HCT116 (cell line): ENCODE data around the gene AKT1. TPM values are rescaled to one million over a fixed set of nuclear protein-coding genes. Genes with fewer than 3 reads are reported as not detected.
A peak's percentile ranks its signal among the peaks of the same experiment; 100 is the strongest.

Experiments used
- ATAC-seq: fragments of 200-7000 bp; cut with Tn5 transposase; 2 replicates; pipeline ENCODE4 v1.9.1; 2020; ENCODE audit warnings: mild to moderate bottlenecking, moderate library complexity
- BruUV-seq: library from RNA; stranded (reverse); fragments of 400-500 nt; replicated peaks from 2 replicates; lab custom pipeline; 2021; lab: Mats Ljungman, UMichigan
- CTCF ChIA-PET: fragments of 300-600 bp; sonication (Branson Sonifier 250); formaldehyde crosslinking; loops from one replicate; lab custom pipeline; 2021; ENCODE audit warnings: antibody characterized with exemption; lab: Charles Lee
- POLR2A ChIA-PET: fragments of 300-600, 350-600 bp; sonication (Branson Sonifier 250); formaldehyde crosslinking; loops from one replicate; lab custom pipeline; 2021; ENCODE audit warnings: antibody characterized with exemption; lab: Charles Lee
- RAD21 ChIA-PET, 2 experiments: fragments of 300-600 bp; sonication (Branson Sonifier 250); formaldehyde crosslinking; loops; one replicate each; lab custom pipeline; 2023; ENCODE audit warnings: low total read pairs in 2 of 2; ENCODE audit not compliant: uncharacterized antibody in 2 of 2, unreplicated experiment in 2 of 2, low non-redundant PET in 1 of 2; lab: Charles Lee
- DNase-seq: peaks from one replicate; pipeline ENCODE4 v3.0.0-alpha.2; 2010; ENCODE audit warnings: low read depth, low spot score
- H2AFZ ChIP-seq: fragments of 200-600 bp; shearing (Covaris generic), sonication (generic); 2 replicates; pipeline ENCODE4 v1.6.1; 2017; ENCODE audit warnings: low read depth, mixed run types, mixed read lengths, antibody characterized with exemption, low read length; ENCODE audit not compliant: poor library complexity, severe bottlenecking
- H3K27ac ChIP-seq: 2 replicates; pipeline ENCODE4 v1.5.1; 2012; ENCODE audit warnings: low read depth, low read length
- H3K27me3 ChIP-seq: fragments of 200-600 bp; sonication (generic); 2 replicates; pipeline ENCODE4 v1.6.1; 2016; ENCODE audit warnings: mixed run types, low read length, mixed read lengths; ENCODE audit not compliant: insufficient read depth
- H3K36me3 ChIP-seq, 2 experiments: fragments of 200-500 bp in 1 of 2; fragments of 200-600 bp in 1 of 2; sonication (Bioruptor generic) in 1 of 2; sonication (generic) in 1 of 2; 2 replicates each; pipeline versions ENCODE4 v1.5.1 to v1.6.1; 2014 to 2016; ENCODE audit warnings: low read length in 2 of 2, inconsistent platforms in 1 of 2, mixed read lengths in 1 of 2, mixed run types in 1 of 2; ENCODE audit not compliant: insufficient read depth in 2 of 2, control insufficient read depth in 1 of 2
- H3K4me1 ChIP-seq, 2 experiments: fragments of 200-600 bp in 1 of 2; sonication (generic) in 1 of 2; 2 replicates each; pipeline versions ENCODE4 v1.5.1 to v1.6.1; 2012 to 2017; ENCODE audit warnings: low read length in 2 of 2, inconsistent platforms in 1 of 2, mild to moderate bottlenecking in 1 of 2, mixed read lengths in 1 of 2, mixed run types in 1 of 2, moderate library complexity in 1 of 2; ENCODE audit not compliant: insufficient read depth in 2 of 2, control insufficient read depth in 1 of 2
- H3K4me2 ChIP-seq: fragments of 200-600 bp; sonication (generic); 2 replicates; pipeline ENCODE4 v1.6.1; 2017; ENCODE audit warnings: mixed run types, low read length, mixed read lengths
- H3K4me3 ChIP-seq, 2 experiments: fragments of 200-600 bp in 1 of 2; sonication (generic) in 1 of 2; replicated peaks in 1 of 2; 2 replicates each; pipeline ENCODE4 v1.5.1; 2011 to 2016; ENCODE audit warnings: low read length in 2 of 2, control low read depth in 1 of 2, low read depth in 1 of 2, mild to moderate bottlenecking in 1 of 2, mixed read lengths in 1 of 2, mixed run types in 1 of 2
- H3K79me2 ChIP-seq: fragments of 200-600 bp; sonication (generic); 2 replicates; pipeline ENCODE4 v1.6.1; 2017; ENCODE audit warnings: mild to moderate bottlenecking, mixed run types, low read length, moderate library complexity, mixed read lengths; ENCODE audit not compliant: insufficient read depth
- H3K9ac ChIP-seq: fragments of 200-600 bp; sonication (generic); 2 replicates; pipeline ENCODE4 v1.6.1; 2016; ENCODE audit warnings: low read length, mixed read lengths
- H3K9me2 ChIP-seq: fragments of 200-600 bp; sonication (generic), shearing (Covaris generic); 2 replicates; pipeline ENCODE4 v1.6.1; 2017; ENCODE audit warnings: mixed run types, mild to moderate bottlenecking, moderate library complexity; ENCODE audit not compliant: insufficient read depth
- H3K9me3 ChIP-seq, 2 experiments: fragments of 200-500 bp in 1 of 2; fragments of 200-600 bp in 1 of 2; sonication (Bioruptor generic) in 1 of 2; sonication (generic) in 1 of 2; 2 replicates each; pipeline ENCODE4 v1.6.1; 2014 to 2017; ENCODE audit warnings: low read length in 2 of 2, mixed read lengths in 2 of 2, inconsistent platforms in 1 of 2, low read depth in 1 of 2, mild to moderate bottlenecking in 1 of 2, mixed run types in 1 of 2, moderate library complexity in 1 of 2; ENCODE audit not compliant: control insufficient read depth in 1 of 2, insufficient read depth in 1 of 2
- H4K20me1 ChIP-seq: fragments of 200-600 bp; sonication (generic), shearing (Covaris generic); 2 replicates; pipeline ENCODE4 v1.6.1; 2017; ENCODE audit warnings: mixed run types, mild to moderate bottlenecking, moderate library complexity; ENCODE audit not compliant: insufficient read depth
- ATF3 ChIP-seq: IDR thresholded peaks from 2 replicates; pipeline ENCODE4 v1.6.1; 2012
- CEBPB ChIP-seq: IDR thresholded peaks from 2 replicates; pipeline ENCODE4 v1.6.1; 2012; ENCODE audit warnings: low read depth
- ELF1 ChIP-seq: IDR thresholded peaks from 2 replicates; pipeline ENCODE4 v1.6.1; 2012; ENCODE audit warnings: low read depth, borderline replicate concordance
- EZH2 ChIP-seq: fragments of 200-600 bp; sonication (generic); IDR thresholded peaks from 2 replicates; pipeline ENCODE4 v1.6.1; 2017; ENCODE audit warnings: antibody characterized with exemption, mixed run types
- EZH2phosphoT487 ChIP-seq: fragments of 200-600 bp; IDR thresholded peaks from 2 replicates; pipeline ENCODE4 v1.6.1; 2018; ENCODE audit warnings: antibody characterized with exemption, borderline replicate concordance
- FOSL1 ChIP-seq: IDR thresholded peaks from 2 replicates; pipeline ENCODE4 v1.6.1; 2012; ENCODE audit warnings: low read depth
- JUND ChIP-seq: IDR thresholded peaks from 2 replicates; pipeline ENCODE4 v1.6.1; 2012
- POLR2A ChIP-seq: IDR thresholded peaks from 2 replicates; pipeline ENCODE4 v1.7.0; 2011; ENCODE audit warnings: borderline replicate concordance; ENCODE audit not compliant: insufficient read depth, insufficient read length; ENCODE audit errors: extremely low read depth
- REST ChIP-seq: IDR thresholded peaks from 2 replicates; pipeline ENCODE4 v1.6.1; 2012; ENCODE audit warnings: low read depth
- SIN3A ChIP-seq: IDR thresholded peaks from 2 replicates; pipeline ENCODE4 v1.6.1; 2012; ENCODE audit warnings: low read depth
- SRF ChIP-seq: IDR thresholded peaks from 2 replicates; pipeline ENCODE4 v1.6.1; 2012; ENCODE audit warnings: low read depth
- TCF7L2 ChIP-seq: IDR thresholded peaks from 2 replicates; pipeline ENCODE4 v1.7.0; 2011; ENCODE audit warnings: borderline replicate concordance, inconsistent platforms; ENCODE audit not compliant: insufficient read depth, insufficient read length; ENCODE audit errors: extremely low read depth
- ZFX ChIP-seq: fragments of 450-650 bp; IDR thresholded peaks from 2 replicates; pipeline ENCODE4 v1.6.1; 2017
- intact Hi-C: fragments of 100-400 bp; cut with micrococcal nuclease; formaldehyde crosslinking; loops from 2 replicates; pipeline ENCODE4 v1.10.0; 2022
- total RNA-seq: library from RNA; stranded (reverse); gene quantifications from one replicate; pipeline ENCODE4 v1.2.1, GENCODE V29; 2021; ENCODE audit not compliant: unreplicated experiment
- TF ChIP-seq, protein P1 (sequence below): IDR thresholded peaks from 2 replicates; pipeline ENCODE4 v1.6.1; 2011; ENCODE audit warnings: mild to moderate bottlenecking, low read length, moderate library complexity; ENCODE audit not compliant: insufficient replicate concordance; ENCODE audit errors: extremely low read depth
- TF ChIP-seq, protein P2 (sequence below): IDR thresholded peaks from 2 replicates; pipeline ENCODE4 v1.6.1; 2012

The AKT1 gene
- total RNA-seq, 1 experiment from 2014 or later: 152 TPM

DNA sequence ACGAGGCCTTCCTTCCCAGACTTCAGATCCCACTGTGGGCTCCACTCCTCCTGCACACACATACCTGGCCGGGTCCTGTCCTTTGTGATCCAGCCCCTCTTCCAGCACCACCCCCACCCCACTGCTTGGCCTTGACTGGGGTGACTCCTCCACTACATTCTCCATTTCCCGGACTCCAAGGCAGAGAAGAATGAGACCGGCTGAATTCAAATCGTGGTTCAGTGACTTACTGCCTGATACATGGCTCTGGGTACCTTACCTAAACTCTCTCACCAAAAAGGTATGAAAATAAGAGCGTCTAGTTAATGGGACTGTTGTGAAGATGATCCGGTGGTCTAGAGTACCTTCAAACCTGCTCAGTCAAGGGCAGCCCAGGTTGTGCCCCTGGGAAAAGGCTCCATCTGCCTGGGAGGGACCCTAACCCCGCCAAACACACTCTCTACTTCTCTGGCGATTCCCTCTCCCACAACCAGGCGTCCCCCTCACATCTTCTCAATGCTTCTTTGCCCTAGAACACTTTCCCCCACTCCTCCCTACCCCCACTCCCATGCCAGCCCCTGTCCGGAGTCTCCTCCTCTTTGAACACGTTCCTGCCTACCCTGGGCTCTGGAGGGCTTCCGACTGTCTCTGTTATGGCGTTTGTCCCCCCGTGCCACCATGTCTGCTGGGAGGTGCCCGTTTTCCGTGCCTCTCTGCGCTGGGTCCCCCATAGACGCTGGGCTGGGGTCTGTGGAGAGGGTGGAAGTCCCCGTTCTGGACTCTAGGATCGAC lies 3.9 kb upstream of the AKT1 start:
- Histone ChIP-seq H3K27ac (no peak overlapping the region; the same call in 1 of the 2 replicates), H3K4me3 (0 out of 4 replicates have a peak overlapping the region, but pooled peaks of 1 of the 2 experiments have one; percentile 20), H3K79me2 (peaks cover 6% of the 10 kb centered on the region), H3K9me3 (no peaks in the 10 kb centered on the region), H3K4me1 (peaks cover 24 to 45% of the 10 kb centered on the region in 2 experiments), H3K36me3 (no peaks in the 10 kb centered on the region; a peak in 1 of 4 replicates), H3K27me3 (no peaks in the 10 kb centered on the region), H3K9ac (no peak overlapping the region), H3K4me2 (peak overlapping the region; percentile 51), H3K9me2 (no peaks in the 10 kb centered on the region), H4K20me1 (no peaks in the 10 kb centered on the region), H2AFZ (no peak overlapping the region)
- no peak for DNase-seq
- RAD21 ChIA-PET: no interaction called here
- CTCF ChIA-PET: no interaction called here
- TF ChIP-seq TCF7L2: no peak
- no peak for TF ChIP-seq ZFX
- no peak for TF ChIP-seq ATF3
- TF ChIP-seq, protein P1, sequence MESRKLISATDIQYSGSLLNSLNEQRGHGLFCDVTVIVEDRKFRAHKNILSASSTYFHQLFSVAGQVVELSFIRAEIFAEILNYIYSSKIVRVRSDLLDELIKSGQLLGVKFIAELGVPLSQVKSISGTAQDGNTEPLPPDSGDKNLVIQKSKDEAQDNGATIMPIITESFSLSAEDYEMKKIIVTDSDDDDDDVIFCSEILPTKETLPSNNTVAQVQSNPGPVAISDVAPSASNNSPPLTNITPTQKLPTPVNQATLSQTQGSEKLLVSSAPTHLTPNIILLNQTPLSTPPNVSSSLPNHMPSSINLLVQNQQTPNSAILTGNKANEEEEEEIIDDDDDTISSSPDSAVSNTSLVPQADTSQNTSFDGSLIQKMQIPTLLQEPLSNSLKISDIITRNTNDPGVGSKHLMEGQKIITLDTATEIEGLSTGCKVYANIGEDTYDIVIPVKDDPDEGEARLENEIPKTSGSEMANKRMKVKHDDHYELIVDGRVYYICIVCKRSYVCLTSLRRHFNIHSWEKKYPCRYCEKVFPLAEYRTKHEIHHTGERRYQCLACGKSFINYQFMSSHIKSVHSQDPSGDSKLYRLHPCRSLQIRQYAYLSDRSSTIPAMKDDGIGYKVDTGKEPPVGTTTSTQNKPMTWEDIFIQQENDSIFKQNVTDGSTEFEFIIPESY: no peak
- TF ChIP-seq EZH2phosphoT487: no peak
- no peak for TF ChIP-seq SIN3A
- no peak for TF ChIP-seq SRF
- TF ChIP-seq CEBPB: no peak
- no peak for TF ChIP-seq FOSL1
- no peak for TF ChIP-seq ELF1
- no peak for TF ChIP-seq POLR2A
- TF ChIP-seq, protein P2, sequence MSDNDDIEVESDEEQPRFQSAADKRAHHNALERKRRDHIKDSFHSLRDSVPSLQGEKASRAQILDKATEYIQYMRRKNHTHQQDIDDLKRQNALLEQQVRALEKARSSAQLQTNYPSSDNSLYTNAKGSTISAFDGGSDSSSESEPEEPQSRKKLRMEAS: no peak
- no peak for TF ChIP-seq JUND
- no peak for TF ChIP-seq REST
- no peak for TF ChIP-seq EZH2
- POLR2A ChIA-PET: interaction anchor here (0.6 kb wide), 1 partner anchor 33 kb away, joined by 4 read pairs; no protein-coding TSS in a partner anchor
- intact Hi-C loops: no loop called here
- no peak for ATAC-seq
- BruUV-seq: no TSS peak
